ENCODE measurements around the gene MEGF8.

The MEGF8 gene

DNA sequence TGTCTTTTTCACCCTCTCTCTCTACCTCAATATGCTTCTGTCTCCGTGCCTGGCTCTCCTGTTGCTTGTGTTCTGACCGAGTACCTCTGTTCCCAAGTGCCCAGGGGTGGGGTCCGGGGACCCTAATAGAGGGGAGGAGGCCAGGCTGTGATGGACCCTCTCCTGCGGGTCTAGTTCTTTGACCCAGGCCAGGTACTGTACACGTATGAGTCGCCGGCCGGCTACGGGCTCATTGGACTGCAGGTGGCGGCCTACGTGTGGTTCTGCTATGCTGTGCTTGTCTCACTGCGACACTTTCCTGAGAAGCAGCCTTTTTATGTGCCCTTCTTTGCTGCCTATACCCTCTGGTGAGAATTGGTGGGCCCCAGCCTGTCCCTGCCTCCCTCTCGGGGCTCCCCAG lies 7.9 kb upstream of the MEGF8 start:
- DNase-seq (ENCODE audit: low spot score): no peak

DNA sequence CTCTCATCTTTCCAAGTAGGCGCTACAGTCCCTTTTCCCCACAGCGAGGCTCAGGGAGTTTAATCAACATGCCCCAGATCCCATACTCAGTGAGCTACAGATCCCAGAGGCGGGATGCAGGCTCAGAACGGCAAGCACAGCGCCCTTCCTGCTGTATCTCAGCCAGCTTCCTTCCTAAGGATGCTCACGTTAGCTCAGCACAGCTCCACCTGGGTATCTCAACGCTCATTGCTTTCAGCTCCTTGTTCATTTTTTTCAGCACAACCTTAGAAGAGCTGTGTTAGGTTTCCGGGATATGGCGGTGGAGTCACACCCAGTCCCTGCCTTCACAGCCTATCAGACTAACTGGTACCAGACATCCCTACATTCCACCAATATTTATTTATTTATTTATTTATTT lies 3.1 kb upstream of the MEGF8 start:
- TF ChIP-seq, protein P1, sequence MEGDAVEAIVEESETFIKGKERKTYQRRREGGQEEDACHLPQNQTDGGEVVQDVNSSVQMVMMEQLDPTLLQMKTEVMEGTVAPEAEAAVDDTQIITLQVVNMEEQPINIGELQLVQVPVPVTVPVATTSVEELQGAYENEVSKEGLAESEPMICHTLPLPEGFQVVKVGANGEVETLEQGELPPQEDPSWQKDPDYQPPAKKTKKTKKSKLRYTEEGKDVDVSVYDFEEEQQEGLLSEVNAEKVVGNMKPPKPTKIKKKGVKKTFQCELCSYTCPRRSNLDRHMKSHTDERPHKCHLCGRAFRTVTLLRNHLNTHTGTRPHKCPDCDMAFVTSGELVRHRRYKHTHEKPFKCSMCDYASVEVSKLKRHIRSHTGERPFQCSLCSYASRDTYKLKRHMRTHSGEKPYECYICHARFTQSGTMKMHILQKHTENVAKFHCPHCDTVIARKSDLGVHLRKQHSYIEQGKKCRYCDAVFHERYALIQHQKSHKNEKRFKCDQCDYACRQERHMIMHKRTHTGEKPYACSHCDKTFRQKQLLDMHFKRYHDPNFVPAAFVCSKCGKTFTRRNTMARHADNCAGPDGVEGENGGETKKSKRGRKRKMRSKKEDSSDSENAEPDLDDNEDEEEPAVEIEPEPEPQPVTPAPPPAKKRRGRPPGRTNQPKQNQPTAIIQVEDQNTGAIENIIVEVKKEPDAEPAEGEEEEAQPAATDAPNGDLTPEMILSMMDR (IDR thresholded peaks at IDR 0.05; ENCODE audit: extremely low read depth, missing control alignments): no peak
- no peak for DNase-seq (ENCODE audit: low spot score)

More for the DNA sequence above, 7.9 kb upstream of the MEGF8 start:
- TF ChIP-seq, protein P1 (IDR thresholded peaks at IDR 0.05; ENCODE audit: extremely low read depth, missing control alignments): peak; percentile 6

DNA sequence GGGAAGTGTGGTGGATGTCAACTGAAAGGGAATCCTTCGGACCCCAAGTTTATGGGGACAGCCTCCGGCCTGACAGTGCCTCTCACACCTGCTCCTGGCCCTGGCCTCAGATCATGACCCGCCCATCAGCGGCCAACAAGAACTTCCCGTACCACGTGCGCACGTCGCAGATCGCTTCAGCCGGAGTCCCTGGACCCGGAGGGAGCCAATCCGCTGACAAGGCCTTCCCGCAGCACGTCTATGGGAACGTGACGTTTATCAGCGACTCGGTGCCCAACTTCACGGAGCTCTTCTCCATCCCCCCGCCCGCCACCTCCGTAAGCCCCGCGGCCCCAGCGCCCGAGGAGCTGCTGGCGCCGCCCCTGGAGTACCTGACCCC lies 2.0 kb upstream of the MEGF8 start:
- no peak for DNase-seq (ENCODE audit: low spot score)
- TF ChIP-seq, protein P1 (IDR thresholded peaks at IDR 0.05; ENCODE audit: extremely low read depth, missing control alignments): no peak

DNA sequence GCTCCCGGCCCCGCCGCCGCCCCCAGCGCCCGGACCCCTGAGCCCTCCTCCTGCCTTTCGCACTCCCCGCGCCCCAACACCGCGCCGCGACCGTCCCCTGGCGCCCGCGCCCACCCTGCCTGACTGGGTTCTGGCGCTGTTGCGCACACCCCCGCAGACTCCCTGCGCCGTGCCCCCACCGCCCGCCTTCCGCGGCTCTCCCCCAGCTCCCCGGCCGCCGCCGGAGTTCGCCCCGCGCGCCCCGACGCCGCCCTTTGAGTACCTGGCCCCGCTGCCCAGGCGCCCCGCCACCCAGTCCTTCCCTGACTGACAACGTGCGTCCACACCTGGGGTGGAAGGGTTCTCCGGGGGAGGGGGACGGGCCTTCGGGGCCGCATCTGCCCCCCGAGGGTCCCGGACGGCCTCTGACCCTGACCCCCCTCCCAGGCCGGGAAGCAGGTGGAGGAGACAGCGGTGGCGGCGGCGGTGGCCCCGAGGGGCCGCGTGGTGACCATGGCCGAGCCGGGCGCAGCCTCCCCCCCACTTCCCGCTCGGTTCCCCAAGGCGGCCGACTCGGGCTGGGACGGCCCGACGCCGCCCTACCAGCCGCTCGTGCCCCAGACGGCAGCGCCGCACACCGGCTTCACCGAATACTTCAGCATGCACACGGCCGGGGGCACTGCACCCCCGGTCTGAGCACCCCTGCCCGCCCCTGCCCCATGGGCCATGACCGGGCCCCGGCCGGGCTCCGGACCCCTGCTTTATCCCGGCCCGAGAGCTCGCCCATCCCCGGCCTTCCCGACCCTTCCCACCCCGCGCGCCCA lies 1.4 kb upstream of the MEGF8 start:
- TF ChIP-seq, protein P1 (IDR thresholded peaks at IDR 0.05; ENCODE audit: extremely low read depth, missing control alignments): no peak
- peak; percentile 69 for DNase-seq (ENCODE audit: low spot score)

DNA sequence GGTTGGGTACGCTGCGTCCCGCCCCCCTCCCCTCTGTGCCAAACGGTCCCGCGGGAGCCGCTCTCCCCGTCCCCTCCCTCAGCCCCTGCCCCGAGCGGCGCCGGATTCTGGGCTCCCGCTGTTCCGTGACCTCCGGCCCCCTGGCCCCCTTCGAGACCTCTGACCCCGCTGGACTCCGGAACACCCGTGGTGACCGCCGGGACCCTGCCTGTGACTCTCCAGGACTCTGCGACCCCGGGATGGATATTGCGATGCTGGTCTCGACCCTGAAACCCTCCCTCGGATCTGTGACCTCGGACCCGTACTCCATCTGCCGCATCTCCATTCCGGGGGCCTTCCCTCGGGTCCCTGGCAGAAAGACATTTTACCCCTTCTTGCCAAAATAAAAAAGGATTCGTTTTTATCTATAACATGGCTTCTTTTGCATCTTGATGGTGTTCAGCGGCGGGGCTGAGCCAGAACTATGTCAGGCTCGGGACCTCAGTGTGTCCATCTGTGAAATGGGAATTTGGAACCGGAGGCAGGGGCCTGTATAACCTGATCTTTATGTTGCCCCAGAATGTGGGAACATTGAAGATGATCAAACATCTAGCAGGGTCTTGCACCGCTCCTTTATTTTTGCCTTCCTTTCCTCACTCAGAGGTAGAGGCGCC lies 654 bp upstream of the MEGF8 start:
- TF ChIP-seq, protein P1 (IDR thresholded peaks at IDR 0.05; ENCODE audit: extremely low read depth, missing control alignments): no peak
- DNase-seq (ENCODE audit: low spot score): no peak

DNA sequence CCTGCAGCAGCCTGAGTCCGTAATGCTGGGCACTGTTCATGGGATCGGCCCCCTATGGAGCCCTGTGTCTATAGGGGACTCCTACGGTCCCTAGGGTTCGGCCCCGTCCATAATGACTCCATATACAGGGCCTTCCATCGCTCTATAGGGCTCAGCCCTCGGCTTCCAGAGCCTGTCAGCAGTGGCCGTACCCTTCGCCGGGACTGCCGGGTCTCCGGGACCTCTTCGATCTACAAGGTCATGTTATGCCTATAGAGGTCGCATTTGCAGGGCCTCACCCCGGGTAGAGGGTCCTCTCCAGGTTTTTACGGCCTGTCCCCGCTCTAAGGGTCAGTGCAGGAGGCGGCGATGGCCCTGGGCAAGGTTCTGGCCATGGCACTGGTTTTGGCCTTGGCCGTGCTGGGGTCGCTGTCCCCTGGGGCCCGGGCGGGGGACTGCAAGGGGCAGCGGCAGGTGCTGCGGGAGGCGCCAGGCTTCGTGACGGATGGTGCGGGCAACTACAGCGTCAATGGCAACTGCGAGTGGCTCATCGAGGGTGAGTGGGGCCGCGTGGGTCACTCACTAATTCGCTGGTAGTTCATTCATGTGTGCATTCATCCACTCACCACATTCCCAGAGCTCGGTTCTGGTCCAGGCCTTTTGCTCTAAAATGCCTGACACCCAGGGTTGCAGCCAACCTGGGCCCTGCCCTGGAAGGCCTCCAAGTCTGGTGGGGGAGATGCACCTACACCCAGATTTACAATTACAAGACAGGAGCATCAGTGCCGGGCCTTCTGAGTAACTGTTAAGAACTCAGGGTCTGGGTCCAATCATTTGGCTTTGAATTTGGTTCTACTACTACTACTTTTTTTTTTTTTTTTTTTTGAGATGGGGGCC lies 699 bp downstream of the MEGF8 start:
- DNase-seq (ENCODE audit: low spot score): peak; percentile 63
- TF ChIP-seq, protein P1 (IDR thresholded peaks at IDR 0.05; ENCODE audit: extremely low read depth, missing control alignments): no peak

Measured in GM20000 (cell line).